AG08395 (cell line): ENCODE results near the gene LMO7.
A peak's percentile ranks its signal among the peaks of the same experiment; 100 is the strongest.
"Not testable (repeated sequence)": the region's sequence is repeated elsewhere in the genome, so short reads cannot be mapped to it uniquely, and the experiment has no call there.

Source experiments
- DNase-seq: peaks from one replicate; pipeline ENCODE4 v3.0.0; 2012; ENCODE audit warnings: mixed read lengths, low spot score

LMO7 gene

DNA sequence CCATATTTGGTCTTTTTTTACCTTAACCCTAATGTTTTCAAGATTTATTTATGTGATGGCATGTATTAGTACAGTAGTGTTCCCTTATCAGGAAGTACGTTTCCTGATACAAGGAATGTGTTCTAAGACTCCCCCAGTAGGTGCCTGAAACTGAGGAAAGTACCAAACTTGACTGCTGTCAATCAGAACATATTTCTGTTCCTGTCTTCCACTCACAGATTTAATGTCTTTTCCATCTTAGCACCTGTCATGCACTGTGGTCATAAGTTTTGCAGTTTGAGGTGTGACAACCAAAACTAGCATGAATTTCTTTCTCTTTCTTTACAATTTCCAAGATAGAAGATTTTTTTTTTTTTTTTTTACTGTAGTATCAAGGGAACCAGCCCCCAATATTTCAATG lies 62.9 kb downstream of the LMO7 start:
- DNase-seq: no peak

DNA sequence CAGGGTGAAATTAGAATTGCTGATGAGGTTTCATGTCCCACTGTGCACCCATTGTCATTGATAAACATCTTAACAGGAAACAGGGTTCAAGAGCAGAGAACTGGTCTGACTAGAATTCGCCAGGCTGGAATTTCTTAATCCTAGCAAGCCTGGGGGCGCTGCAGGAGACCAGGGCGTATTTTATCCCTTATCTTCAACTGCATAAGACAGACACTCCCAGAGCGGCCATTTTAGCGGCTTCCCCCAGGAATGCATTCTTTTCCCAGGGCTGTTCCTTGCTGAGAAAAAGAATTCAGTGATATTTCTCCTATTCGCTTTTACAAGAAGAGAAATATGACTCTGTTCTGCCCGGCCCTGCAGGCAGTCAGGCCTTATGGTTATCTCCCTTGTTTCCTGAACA lies 63.6 kb downstream of the LMO7 start:
- not testable (repeated sequence) for DNase-seq

DNA sequence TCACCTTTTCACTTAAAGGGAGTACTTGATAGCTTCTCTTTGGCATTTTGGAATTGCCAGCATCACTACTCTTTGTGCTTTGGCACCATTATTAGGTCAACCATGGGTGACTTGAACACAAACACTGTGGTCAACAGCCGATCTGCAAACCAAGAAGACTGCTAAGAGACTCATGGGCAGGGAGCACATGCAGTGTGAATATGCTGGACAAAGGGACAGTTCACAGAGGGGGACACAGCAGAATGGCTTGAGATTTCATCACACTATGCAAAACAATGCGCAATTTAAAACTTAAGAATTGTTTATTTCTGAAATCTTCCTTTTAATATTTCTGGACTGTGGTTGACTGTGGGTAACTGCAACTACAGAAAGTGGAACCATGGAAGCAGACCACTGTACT lies 64.4 kb downstream of the LMO7 start:
- no peak for DNase-seq

DNA sequence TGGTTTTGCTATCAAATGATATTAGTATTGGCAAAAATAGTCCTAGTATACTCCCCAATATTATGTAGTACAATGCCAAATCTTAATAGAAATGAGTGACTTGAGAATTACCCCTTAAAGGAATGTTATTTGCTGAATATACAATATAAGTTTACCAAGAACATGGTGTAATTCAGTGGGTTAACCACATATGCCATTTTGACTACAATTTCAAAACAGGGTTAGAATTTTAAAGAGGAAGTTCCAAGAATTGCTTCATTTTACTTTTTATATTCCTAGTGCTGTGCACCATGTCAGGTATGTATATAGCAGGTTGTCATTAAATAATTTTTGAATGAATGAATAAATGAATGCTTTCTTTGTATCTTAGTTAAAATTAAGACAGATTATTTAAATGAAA lies 66.3 kb downstream of the LMO7 start:
- DNase-seq: no peak

DNA sequence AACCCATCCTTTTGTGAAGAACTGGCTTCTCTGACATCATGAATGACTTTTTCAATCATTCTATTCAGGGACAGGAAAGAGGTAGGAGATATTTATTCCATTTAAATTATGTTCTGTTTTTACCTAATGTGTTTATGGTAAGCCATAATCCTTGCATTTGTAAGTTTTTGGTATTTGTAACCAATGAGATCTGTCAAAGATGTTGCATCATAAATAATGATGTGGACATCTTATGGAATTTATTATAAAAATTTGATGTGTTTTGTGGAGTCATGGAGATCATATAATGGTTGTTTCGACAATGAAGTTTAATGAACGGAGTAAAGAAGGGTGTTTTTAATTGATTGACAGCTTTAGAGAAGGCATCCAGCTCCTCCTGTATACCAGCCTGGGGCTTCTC lies 67.6 kb downstream of the LMO7 start:
- no peak for DNase-seq

DNA sequence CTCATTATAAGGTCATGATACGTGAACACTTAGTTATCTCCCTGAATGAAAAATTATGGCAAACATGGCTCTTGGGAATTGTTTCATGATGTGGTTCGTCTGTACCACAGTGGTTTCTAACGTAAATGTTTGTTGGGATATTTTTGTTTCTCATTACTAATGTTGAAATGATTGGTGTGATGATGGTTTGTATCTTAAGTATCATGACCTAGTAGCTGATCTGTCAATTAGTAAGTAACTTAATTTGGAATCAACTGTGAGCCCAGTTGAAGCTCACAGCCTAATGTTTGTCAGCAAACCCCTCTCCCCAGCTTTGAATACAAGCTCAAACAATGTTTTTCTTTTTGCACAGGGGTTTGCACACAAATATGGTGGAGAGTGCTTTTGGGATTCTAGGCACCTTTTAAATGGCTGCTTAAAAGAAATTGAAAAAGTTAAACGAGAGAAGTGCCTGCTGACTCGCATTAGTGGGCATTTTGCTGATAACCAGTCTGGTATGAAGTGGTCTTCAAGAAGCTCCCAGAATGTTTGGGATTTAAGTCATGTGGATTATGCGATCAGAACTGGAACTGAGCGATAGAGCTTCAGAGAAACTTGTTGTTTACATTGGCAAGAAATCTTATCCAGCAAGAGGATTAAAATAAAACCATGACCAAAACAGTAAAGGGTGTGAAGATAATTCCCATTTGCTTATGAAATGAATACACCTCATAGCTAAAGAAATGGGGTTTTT lies 68.2 kb downstream of the LMO7 start:
- DNase-seq: no peak

DNA sequence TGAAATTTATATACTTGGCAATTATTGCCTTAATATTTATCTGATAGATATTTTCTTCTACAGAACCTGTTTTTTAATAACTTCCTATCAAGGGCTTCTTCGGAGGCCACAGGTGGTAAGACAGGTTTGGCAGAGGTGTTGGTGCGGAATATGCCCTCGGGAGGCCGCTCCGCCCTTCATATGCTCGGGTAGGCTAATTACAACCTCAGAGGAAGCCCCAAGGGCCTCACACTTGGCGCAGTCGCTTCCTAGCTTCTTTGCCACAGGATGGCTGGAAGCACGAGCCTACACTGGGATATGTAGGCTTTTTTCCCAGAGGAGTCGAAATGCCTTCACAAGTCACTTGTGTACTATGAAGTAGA lies 68.8 kb downstream of the LMO7 start:
- no peak for DNase-seq

DNA sequence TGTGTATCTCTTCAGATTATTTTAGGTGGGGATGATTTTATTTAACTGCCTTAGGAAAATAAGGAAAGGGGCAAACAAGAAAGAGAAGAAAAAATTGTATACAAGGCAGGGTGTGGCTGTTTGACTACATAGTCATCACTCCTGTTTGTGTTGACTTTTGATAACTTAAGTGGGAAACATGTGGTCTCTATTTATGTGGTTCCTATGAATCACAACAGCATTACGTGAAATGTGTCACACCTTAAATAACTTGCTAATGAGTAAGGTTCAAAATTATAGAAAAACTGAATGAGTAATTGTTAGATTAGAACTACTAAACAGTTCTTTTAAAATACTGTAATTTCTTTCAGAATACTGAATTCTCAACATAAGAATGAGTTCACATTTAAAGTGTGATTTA lies 69.3 kb downstream of the LMO7 start:
- DNase-seq: peak; percentile 44

DNA sequence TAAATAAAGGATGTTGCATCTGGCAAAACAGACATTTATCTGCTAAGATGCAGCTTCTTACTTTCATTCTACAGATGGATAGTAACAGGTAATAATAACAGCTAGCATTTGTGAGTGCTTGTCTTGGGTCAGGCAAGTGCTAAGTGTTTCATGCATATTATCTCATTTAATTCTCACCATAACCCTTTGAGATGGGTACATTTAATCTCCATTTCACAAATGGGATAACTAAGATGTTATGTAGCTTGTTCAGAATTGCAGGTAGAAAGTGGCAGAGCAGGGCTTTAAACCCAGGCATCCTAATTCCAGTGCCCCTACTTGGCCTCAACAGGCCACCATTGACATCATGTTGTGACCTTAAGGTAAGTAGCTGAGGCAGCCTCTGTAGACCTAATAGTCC lies 69.8 kb downstream of the LMO7 start:
- DNase-seq: no peak

DNA sequence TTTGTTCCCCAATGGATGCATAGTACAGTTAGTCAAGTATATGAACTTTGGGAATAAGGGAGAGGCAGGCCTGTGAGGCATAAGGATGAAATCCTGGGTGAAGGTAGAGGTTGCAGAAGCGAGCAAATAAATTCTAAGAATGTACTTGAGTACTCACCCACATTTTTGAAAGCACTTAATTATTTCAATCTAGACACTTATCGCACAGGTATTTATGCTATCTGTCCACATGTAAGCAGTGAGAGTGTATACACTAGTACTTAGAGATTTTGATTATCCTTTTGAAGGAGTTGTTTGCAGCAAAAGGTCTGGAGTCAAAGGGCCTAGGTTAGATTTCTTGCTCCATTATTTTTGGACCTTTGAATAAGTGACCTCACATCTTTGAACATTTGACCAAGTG lies 77.7 kb downstream of the LMO7 start:
- DNase-seq: no peak

DNA sequence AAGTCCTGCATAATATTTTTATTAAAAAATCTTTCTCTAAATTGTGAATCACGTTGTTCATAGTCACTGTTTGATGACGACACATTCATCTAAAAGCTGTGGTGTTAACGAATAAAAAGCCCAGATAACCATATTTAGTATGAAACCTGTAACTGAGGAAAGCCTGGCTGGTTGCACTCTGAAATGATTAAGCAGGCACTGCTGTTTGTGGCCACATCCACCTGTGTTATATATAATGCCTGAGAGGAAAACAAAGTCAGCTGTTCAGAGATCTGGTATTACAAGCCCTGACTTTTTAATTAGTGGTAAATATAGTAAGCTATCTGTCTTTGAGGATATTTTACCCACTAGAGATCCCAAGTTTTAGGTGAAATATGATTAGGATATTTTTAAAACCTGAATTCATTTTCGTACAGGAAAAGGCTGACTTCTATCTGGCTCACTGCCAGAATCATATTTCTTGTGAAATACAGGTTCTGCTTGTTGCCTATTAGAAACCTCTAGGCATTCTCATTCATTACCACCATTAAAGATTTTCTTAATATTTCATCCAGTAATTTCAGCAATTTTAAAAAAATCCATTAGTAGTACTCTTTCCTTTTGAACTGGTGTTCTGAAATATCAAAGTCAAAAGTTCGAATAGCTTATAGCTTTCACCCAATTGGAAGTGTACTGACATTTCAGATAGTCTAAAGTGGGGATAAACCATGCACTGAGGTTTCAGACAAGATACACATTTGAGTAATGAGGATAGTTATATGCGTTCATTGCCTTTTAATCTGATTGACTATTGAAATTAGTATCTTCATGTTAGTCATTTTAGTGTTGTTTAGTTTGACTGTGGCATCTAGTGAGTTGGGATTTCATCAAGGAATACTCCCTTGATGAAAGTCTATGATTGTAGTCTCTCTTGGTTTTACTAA lies 79.7 kb downstream of the LMO7 start:
- DNase-seq: no peak

DNA sequence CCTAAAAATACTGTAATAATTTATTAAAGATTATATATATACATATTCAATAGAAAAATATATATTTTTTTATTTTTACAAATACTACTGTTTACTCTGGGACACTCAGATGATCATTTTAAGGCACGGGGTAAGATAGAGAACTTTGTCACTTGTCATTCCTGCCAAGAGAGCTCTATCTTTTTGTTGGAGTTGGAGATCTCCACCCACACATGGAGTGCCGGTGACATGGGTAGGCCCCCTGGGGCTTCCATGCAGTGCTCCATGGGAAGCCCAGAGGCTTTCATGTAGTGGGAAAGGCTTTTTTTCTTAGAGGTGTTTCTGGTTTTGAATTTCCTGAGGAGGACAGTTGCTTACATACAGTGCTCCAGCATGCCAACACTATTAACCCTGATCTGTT lies 81.4 kb downstream of the LMO7 start:
- DNase-seq: no peak

DNA sequence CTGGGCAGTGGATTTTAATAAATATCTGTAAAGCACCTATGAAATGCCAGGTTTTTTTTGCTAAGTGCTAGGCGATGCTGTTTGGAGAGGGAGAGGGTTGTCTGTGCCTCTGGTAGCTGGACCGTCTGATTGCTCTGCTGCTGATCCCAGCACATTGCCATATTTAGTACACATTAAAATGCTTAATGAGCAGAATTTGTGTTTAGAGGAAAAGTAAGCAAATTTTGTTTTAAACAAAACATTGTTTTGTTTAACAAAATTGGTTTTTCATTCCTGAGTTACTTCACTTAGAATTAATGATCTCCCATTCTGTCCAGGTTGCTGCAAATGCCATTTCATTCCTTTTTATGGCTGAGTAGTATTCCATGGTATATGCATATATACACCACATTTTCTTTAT lies 85.2 kb downstream of the LMO7 start:
- no peak for DNase-seq

DNA sequence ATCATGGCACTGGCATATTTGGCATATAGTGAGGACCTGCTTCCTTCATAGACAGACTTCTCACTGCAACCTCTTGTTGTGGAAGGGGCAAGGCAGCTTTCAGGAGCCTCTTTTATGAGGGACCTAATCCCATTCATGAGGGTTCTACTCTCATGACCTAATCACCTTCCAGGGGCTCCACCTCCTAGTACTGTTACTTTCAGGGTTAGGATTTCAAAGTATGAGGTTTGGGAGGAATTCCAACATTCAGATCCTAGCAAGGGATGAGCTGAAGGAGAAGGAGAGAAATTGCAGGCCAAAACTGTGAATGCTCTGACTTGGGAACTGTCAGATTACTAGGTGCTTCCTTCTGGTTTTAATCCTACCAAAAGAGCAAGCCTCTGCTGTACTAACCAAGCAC lies 87.8 kb downstream of the LMO7 start:
- DNase-seq: no peak

DNA sequence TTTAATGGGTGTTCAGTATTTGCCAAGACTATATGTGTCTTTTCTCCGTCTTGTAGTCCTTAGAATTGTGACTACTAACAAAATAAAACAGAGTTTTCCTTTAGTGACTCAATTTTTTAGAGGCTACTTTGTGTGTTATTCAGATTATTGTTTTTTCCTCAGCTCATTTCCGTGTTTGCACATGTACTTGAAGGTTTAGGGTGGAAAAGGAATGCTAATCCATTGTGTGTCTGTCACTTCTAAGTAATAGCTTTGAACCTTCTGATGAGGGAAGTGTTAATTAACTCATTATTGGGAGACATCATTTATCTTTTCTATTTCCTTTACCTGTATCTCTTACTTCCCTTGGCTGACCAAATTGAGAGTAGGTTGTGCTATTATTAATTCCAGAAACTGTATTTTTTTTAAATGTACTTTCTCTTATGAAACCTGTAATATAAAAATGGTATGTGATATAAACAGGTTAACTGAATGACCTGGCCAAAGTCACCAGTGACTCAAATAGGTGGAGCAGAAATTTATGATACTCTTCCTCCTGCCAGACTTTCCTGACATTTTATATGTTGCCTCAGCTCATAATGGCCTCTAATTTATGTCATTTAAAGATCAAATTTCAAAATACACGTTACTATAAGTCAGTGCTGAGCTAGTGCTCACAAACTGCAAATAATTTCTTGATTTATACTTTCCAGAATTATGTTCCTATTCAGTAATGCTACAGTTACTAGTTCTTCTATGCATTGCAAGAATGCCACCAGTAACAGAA lies 88.8 kb downstream of the LMO7 start:
- no peak for DNase-seq

DNA sequence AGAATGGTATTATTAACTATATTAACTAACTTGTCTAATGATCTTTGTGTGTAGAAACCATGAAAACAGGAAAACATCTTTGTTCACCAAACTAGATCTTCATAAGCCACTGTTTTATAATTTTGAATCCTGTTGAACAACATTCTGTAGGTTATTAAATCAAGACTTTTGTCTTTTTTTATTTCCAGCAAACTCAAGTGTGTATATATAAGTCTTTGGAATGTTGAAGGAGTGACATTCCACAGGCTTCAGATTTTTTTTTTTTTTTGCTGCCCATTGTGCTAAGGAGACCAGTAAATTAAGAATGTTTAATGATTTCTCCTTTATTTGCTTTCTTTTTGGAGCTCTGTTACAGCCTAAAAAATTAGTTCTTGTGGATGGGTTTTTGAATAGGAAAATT lies 89.6 kb downstream of the LMO7 start:
- no peak for DNase-seq

DNA sequence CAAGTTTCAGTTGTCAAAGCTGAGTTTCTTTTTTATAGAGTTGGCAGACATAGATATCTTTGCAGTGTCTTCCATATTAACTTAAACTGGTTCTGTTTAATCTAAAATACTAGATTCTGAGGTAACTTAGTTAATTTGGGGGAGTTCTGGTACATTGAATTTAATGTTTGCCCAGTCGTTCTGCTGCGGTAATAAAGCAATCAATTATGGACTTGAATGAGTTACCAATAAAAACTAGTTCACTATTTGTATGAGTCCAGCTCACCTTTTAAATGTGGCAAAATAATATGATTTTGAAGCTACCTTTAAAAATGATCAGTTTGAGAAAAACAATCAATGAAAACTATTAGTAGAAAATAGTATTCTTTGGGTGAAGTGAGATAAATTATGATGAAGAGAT lies 90.2 kb downstream of the LMO7 start:
- no peak for DNase-seq

DNA sequence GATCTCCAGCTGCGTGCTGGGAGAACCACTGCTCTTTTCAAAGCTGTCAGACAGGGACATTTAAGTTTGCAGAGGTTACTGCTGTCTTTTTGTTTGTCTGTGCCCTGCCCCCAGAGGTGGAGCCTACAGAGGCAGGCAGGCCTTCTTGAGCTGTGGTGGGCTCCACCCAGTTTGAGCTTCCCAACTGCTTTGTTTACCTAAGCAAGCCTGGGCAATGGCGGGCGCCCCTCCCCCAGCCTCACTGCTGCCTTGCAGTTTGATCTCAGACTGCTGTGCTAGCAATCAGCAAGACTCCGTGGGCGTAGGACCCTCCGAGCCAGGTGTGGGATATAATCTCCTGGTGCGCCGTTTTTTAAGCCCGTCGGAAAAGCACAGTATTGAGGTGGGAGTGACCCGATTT lies 97.0 kb downstream of the LMO7 start:
- DNase-seq: not testable (repeated sequence)

DNA sequence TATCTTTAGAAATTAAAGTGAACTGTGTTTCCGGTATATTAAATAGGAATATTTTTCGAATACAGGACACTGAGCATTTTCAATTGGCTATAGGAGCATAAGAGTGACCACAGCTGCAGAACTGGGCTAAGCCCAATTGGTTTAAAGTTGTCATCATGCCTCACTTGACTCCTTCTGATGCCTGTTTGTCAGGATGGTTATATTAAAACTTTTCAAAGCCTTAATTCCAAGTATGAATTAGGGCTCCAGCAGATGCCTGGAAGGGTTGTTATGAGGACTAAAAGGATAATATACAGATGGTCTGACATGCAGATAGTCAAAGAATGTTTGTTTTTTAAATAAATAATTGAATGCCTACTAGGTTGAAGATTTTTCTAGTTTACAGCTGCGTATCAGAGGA lies 100.0 kb downstream of the LMO7 start:
- DNase-seq: no peak

DNA sequence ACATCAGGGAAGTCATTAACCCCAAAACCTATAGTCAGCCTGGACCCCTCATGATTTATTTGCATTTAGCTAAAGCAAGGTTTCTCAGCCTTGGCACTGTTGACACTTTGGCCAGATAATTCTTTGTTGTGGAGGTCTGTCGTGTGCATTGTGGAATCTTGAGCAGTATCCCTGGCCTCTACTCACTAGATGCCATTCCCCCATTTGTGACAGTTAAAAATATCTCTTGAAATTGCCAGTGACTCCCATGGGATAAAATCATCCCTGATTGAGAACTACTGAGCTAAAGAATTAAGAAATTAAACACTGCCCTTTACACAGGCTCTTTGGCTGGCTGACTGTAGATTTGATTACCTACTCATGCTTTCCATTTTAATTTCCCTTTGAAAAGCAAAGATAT lies 102.7 kb downstream of the LMO7 start:
- DNase-seq: no peak

DNA sequence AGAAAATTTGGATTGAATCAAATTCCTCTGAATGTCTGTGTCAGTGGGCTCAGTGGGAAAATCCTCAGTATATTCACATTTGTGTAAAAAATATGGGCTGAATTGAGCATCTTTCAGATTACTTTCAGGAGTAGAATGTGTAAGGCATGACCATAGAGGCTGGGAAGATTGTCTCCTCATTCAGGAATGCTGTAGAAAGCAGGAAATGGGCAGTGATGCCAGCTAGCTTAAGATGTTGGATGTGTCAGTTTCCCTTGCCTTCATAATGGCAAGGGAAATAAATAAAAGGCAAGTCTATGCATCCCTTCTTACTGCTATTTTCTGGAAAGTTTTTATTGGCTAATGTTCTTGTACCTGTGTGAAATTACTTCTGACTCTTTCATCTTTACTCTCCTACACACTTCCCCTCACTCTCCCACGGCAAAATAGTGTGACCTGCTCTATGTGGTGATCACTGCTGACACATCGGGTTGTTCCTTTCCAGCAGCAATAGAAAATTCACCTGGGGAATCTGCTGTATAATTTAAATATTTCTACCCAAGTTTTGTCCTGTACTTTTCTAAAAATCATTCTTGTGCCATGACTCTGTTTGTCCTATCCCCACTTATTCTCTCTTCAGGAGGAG lies 103.2 kb downstream of the LMO7 start:
- no peak for DNase-seq

DNA sequence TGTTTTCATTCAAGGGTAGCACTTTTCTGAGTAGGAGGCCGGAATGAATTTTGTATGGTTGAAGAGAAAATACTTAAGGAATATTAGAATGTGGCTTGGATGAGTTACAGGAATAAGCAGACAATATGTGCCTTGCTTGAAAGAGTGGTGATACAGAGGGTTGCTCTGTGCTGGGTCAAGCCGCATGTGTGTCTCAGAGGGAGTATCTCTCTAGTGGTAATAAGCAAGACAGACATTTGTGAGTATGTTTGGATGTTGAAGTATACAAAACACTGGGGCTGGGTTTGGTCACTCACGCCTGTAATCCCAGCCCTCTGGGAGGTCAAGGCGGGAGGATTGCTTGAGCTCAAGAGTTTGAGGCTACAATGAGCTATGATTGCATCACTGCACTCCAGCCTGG lies 103.9 kb downstream of the LMO7 start:
- no peak for DNase-seq
